Thyroid gland (tissue), 4 donors: ENCODE results near the gene ADAMTS14. TPM values are rescaled to one million over a fixed set of nuclear protein-coding genes. Genes with fewer than 3 reads are reported as not detected.
"Not testable (repeated sequence)": the region's sequence is repeated elsewhere in the genome, so short reads cannot be mapped to it uniquely, and the experiment has no call there.

ENCODE experiments used
- DNase-seq, 2 donors: peaks; one replicate each; pipeline ENCODE4 v3.0.0-alpha.2; 2019
- H3K27ac ChIP-seq, 3 donors: fragments of 200-600 bp; sonication (generic); 1 replicate in 2 of 3; 2 replicates in 1 of 3; pipeline ENCODE4 v1.5.1; 2016 to 2019; ENCODE audit warnings: mild to moderate bottlenecking in 1 of 3, moderate library complexity in 1 of 3
- H3K27me3 ChIP-seq: fragments of 200-600 bp; sonication (generic); one replicate; pipeline ENCODE4 v1.5.1; 2019
- H3K36me3 ChIP-seq, 2 donors: fragments of 200-600 bp; sonication (generic); one replicate each; pipeline ENCODE4 v1.5.1; 2016 to 2019
- H3K4me1 ChIP-seq, 2 donors: fragments of 200-600 bp; sonication (generic); one replicate each; pipeline ENCODE4 v1.5.1; 2017 to 2019
- H3K4me3 ChIP-seq, 3 donors: fragments of 200-600 bp; sonication (generic); replicated peaks in 1 of 3; 1 replicate in 2 of 3; 2 replicates in 1 of 3; pipeline ENCODE4 v1.5.1; 2016; ENCODE audit warnings: mild to moderate bottlenecking in 1 of 3
- H3K9me3 ChIP-seq: fragments of 200-600 bp; sonication (generic); one replicate; pipeline ENCODE4 v1.5.1; 2017
- POLR2A ChIP-seq, 2 donors: fragments of 450-650 bp; IDR thresholded peaks; one replicate each; pipeline ENCODE4 v1.6.1; 2017; ENCODE audit warnings: antibody characterized with exemption in 2 of 2, mild to moderate bottlenecking in 2 of 2, moderate library complexity in 1 of 2
- WGBS, 2 donors: methylation state at CpG; one replicate each; pipeline ENCODE4 v1.1.5; 2017; 5-methylcytosine and 5-hydroxymethylcytosine counted together
- intact Hi-C: fragments of 100-400 bp; cut with DNase I; formaldehyde crosslinking; loops from one replicate; pipeline ENCODE4 v1.15.1; 2023
- total RNA-seq, 4 donors: library from RNA; depleted of rRNA; stranded (reverse); fragments of >200 nt; gene quantifications; one replicate each; pipeline ENCODE4 v1.2.3, GENCODE V29; 2016
- TF ChIP-seq, protein P1 (sequence below), 6 experiments: fragments of 200-600 bp in 3 of 6; fragments of 450-650 bp in 3 of 6; sonication (generic) in 3 of 6; IDR thresholded peaks; one replicate each; pipeline ENCODE4 v1.5.1; 2016 to 2019; ENCODE audit warnings: antibody characterized with exemption in 6 of 6, mild to moderate bottlenecking in 2 of 6, inconsistent platforms in 1 of 6, moderate library complexity in 1 of 6

Gene ADAMTS14
- total RNA-seq, 4 donors from 2014 or later, result not detected

DNA sequence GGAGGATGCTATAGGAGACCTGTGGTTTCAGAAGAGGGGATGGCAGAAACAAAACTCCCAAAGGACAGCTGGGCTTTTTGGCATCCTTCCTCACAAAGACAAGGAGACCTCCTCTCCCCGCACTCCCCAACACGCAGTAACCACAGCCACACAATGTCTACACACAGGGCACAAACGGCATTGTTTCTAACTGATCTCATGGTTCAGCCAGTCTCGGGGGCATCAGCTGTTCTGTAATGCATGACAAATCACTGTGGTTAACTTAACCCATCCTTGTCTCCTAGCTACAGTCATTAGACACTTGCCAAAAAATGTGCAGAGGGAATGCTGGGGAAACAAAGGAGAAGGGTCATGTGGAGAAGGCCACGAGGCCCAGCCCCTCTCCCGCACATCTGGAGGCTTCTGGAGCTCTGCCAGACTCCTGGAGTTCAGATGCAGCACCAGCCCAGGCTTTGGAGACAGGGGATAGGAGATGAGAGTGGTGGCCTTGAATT lies 7.6 kb upstream of the ADAMTS14 start:
- DNase-seq, result no peak
- whole genome bisulfite sequencing, 2 donors, result 31 to 40% methylated on average over 6 of the region's 6 CpGs
- TF ChIP-seq, protein P1, sequence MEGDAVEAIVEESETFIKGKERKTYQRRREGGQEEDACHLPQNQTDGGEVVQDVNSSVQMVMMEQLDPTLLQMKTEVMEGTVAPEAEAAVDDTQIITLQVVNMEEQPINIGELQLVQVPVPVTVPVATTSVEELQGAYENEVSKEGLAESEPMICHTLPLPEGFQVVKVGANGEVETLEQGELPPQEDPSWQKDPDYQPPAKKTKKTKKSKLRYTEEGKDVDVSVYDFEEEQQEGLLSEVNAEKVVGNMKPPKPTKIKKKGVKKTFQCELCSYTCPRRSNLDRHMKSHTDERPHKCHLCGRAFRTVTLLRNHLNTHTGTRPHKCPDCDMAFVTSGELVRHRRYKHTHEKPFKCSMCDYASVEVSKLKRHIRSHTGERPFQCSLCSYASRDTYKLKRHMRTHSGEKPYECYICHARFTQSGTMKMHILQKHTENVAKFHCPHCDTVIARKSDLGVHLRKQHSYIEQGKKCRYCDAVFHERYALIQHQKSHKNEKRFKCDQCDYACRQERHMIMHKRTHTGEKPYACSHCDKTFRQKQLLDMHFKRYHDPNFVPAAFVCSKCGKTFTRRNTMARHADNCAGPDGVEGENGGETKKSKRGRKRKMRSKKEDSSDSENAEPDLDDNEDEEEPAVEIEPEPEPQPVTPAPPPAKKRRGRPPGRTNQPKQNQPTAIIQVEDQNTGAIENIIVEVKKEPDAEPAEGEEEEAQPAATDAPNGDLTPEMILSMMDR (IDR thresholded peaks at IDR 0.05), result no peak
- TF ChIP-seq POLR2A (IDR thresholded peaks at IDR 0.05), result no peak
- intact Hi-C loops, result no loop called here
- Histone ChIP-seq H3K27ac (no peak overlapping the region), H3K4me1 (no peaks in the 10 kb centered on the region), H3K36me3 (no peaks in the 10 kb centered on the region), H3K4me3 (no peak overlapping the region), H3K27me3 (no peaks in the 10 kb centered on the region), H3K9me3 (no peaks in the 10 kb centered on the region)

DNA sequence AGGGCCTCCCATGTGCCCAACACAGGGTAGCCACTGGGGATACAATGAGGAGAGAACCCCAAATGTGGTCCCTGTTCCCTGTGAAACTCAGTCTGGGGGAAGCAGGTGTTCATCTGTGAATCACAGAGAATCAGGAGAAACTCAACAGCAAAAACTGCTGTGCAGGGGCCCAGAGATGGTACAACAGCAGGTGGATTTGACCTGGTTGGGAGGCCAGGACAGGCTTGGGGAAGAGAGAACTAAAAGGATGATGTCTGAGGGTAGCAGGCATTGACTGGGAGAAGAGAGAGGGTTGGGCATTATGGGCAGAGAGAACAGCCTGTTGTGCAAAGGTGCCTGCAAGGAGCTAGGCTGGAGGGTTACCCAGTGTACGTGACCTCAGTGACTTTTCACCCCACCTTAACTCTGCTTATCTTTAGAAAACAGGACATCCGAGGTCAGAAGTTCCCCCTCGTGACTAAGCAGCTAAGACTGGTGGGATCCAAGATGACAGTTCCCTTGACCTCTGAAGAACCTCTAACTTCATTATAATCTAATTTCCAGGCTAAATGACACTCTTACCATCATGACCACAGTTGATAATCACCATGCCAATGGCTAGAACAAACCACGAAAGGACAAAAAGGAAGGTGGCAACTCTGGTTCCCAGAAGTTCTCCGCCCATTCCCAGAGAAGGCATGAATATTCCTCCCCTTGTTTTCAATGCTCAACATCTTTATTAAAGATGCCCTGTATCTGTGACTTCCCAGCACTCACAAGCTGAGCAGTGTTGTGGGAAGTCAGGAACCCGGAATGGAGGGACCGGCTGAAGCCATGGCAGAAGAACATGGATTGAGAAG lies 5.1 kb upstream of the ADAMTS14 start:
- no peak for TF ChIP-seq POLR2A (IDR thresholded peaks at IDR 0.05)
- TF ChIP-seq, protein P1 (IDR thresholded peaks at IDR 0.05), result no peak
- Histone ChIP-seq H3K9me3 (no peaks in the 10 kb centered on the region), H3K4me3 (no peak overlapping the region), H3K27ac (no peak overlapping the region), H3K4me1 (no peaks in the 10 kb centered on the region), H3K27me3 (no peaks in the 10 kb centered on the region), H3K36me3 (no peaks in the 10 kb centered on the region)
- DNase-seq, result no peak
- 84 to 91% methylated on average over 7 of the region's 7 CpGs for whole genome bisulfite sequencing, 2 donors
- intact Hi-C loops, result no loop called here

DNA sequence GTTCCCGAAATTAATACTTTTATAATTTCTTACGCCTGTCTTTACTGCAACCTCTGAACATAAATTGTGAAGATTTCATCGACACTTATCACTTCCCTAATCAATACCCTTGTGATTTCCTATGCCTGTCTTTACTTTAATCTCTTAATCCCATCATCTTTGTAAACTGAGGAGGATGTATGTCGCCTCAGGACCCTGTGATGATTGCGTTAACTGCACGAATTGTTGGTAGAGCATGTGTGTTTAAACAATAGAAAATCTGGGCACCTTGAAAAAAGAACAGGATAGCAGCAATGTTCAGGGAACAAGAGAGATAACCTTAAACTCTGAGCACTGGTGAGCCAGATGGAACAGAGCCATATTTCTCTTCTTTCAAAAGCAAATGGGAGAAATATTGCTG lies 4.5 kb upstream of the ADAMTS14 start:
- H3K36me3 ChIP-seq, DNase-seq, H3K9me3 ChIP-seq, H3K4me1 ChIP-seq, intact Hi-C loops, H3K4me3 ChIP-seq, H3K27me3 ChIP-seq, H3K27ac ChIP-seq: not testable (repeated sequence)
- WGBS, 2 donors, result 93 to 95% methylated on average over 6 of the region's 6 CpGs

DNA sequence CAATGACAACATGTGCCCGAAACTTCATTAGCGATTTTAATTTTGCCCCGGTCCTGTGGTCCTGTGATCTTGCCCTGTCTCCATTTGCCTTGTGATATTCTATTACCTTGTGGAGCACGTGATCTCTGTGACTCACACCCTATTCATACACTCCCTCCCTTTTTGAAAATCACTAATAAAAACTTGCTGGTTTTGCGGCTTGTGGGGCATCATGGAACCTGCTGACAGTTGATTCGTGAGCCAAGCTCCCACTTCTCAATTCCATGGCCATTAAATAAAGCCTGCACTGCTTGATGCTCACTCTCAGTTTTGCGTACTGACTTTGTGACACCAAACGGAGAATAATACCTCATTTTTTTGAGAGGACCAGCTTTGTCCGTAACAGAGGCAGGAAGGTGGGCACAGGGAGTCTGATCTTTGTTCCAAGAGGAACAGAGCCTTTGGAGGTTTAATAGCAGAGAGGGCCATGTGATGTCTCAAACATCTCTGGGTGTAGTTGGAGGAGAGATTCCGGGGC lies 3.8 kb upstream of the ADAMTS14 start:
- TF ChIP-seq POLR2A (IDR thresholded peaks at IDR 0.05), result no peak
- TF ChIP-seq, protein P1 (IDR thresholded peaks at IDR 0.05), result no peak
- H3K4me1 ChIP-seq, result peaks cover 0 to 5% of the 10 kb centered on the region in 2 donors
- WGBS, 2 donors, result 94 to 95% methylated on average over 10 of the region's 10 CpGs
- no peak overlapping the region for H3K4me3 ChIP-seq
- no peaks in the 10 kb centered on the region for H3K9me3 ChIP-seq
- H3K36me3 ChIP-seq, result no peaks in the 10 kb centered on the region
- H3K27ac ChIP-seq, result no peak overlapping the region
- no peaks in the 10 kb centered on the region for H3K27me3 ChIP-seq
- no peak for DNase-seq
- intact Hi-C loops, result no loop called here

DNA sequence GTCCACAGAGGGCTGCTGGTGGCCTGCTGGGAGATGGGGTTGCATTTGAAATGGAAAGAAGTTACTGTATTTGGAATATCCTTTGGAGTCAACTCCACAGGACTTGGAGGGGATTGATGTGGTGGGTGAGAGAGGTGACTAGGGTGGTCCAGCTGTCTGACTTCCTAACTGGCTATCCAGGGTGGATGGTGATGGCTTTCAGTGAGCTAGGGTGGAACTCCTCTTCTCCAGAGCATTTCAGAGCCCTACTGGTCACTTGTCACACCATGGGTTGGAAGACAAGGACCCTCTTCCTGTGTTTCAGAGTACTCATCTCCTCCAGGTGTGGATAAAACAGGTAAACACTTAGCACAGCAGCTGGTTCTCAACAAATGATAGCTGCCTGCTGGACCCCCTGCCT lies 3.3 kb upstream of the ADAMTS14 start:
- H3K4me1 ChIP-seq, result peaks cover 0 to 5% of the 10 kb centered on the region in 2 donors
- intact Hi-C loops, result no loop called here
- H3K36me3 ChIP-seq, result no peaks in the 10 kb centered on the region
- H3K9me3 ChIP-seq, result no peaks in the 10 kb centered on the region
- TF ChIP-seq, protein P1 (IDR thresholded peaks at IDR 0.05), result no peak
- TF ChIP-seq POLR2A (IDR thresholded peaks at IDR 0.05), result no peak
- DNase-seq, result no peak
- no peak overlapping the region for H3K27ac ChIP-seq
- no peaks in the 10 kb centered on the region for H3K27me3 ChIP-seq
- no peak overlapping the region for H3K4me3 ChIP-seq
